NCI-H510A (cell line): Measurements from ENCODE around the gene PTCD3.
A peak's percentile ranks its signal among the peaks of the same experiment; 100 is the strongest.

ENCODE experiments used
- DNase-seq: peaks from one replicate; lab custom pipeline; 2025; lab: John Stamatoyannopoulos, UW

The PTCD3 gene

GRCh38 chr2:86105969-86106945 lies at the start of gene PTCD3:
Gene PTCD3, plus strand, starts transcription at chr2:86106235. Its CDS starts 13 bp downstream, at chr2:86106248.
- DNase-seq = peak; percentile 95

GRCh38 chr2:86056590-86057331 lies 49.3 kb upstream of the PTCD3 start:
- no peak for DNase-seq

- no peak for DNase-seq
Measured at GRCh38 chr2:86062043-86062442, 44.0 kb upstream of the PTCD3 start.

- no peak for DNase-seq
Measured at GRCh38 chr2:86064006-86064405, 42.0 kb upstream of the PTCD3 start.

- no peak for DNase-seq
Measured at GRCh38 chr2:86065512-86065911, 40.5 kb upstream of the PTCD3 start.

GRCh38 chr2:86066007-86066578 lies 39.9 kb upstream of the PTCD3 start:
- DNase-seq = no peak

- DNase-seq = no peak
Measured at GRCh38 chr2:86066915-86067314, 39.1 kb upstream of the PTCD3 start.

GRCh38 chr2:86068136-86068588 lies 37.9 kb upstream of the PTCD3 start:
- peak; percentile 43 for DNase-seq

GRCh38 chr2:86068648-86069047 lies 37.4 kb upstream of the PTCD3 start:
- DNase-seq = no peak

- DNase-seq = no peak
Measured at GRCh38 chr2:86069091-86069685, 36.8 kb upstream of the PTCD3 start.

GRCh38 chr2:86069783-86070339 lies 36.2 kb upstream of the PTCD3 start:
- DNase-seq = no peak

GRCh38 chr2:86070868-86071267 lies 35.2 kb upstream of the PTCD3 start:
- DNase-seq = no peak

GRCh38 chr2:86072271-86072858 lies 33.7 kb upstream of the PTCD3 start:
- no peak for DNase-seq

GRCh38 chr2:86073225-86073624 lies 32.8 kb upstream of the PTCD3 start:
- DNase-seq = no peak

GRCh38 chr2:86074256-86074655 lies 31.8 kb upstream of the PTCD3 start:
- DNase-seq = no peak

GRCh38 chr2:86074811-86075210 lies 31.2 kb upstream of the PTCD3 start:
- DNase-seq = no peak

GRCh38 chr2:86075886-86076285 lies 30.1 kb upstream of the PTCD3 start:
- DNase-seq = no peak

GRCh38 chr2:86078774-86079545 lies 27.1 kb upstream of the PTCD3 start:
- DNase-seq = no peak

GRCh38 chr2:86079981-86080911 lies 25.8 kb upstream of the PTCD3 start:
- DNase-seq = peak; percentile 19
